Astrocyte of the cerebellum (primary cell): Measurements from ENCODE around the gene UBE2U.

Experiments used
- DNase-seq: peaks from one replicate; pipeline ENCODE4 v3.0.0-alpha.2; 2011; ENCODE audit warnings: low read depth
- H3K4me3 ChIP-seq: 2 replicates; pipeline ENCODE4 v1.5.1; 2011; ENCODE audit warnings: mild to moderate bottlenecking, low read depth, low read length, moderate library complexity
- in situ Hi-C: cut with HindIII; loops from 2 replicates; pipeline ENCODE4 v1.10.0; 2017; ENCODE audit warnings: low sequenced_read_pairs
- TF ChIP-seq, protein P1 (sequence below): IDR thresholded peaks from 2 replicates; pipeline ENCODE4 v1.5.1; 2012; ENCODE audit warnings: low read length, low read depth, moderate library complexity, mild to moderate bottlenecking; ENCODE audit errors: missing control alignments

The UBE2U gene

DNA sequence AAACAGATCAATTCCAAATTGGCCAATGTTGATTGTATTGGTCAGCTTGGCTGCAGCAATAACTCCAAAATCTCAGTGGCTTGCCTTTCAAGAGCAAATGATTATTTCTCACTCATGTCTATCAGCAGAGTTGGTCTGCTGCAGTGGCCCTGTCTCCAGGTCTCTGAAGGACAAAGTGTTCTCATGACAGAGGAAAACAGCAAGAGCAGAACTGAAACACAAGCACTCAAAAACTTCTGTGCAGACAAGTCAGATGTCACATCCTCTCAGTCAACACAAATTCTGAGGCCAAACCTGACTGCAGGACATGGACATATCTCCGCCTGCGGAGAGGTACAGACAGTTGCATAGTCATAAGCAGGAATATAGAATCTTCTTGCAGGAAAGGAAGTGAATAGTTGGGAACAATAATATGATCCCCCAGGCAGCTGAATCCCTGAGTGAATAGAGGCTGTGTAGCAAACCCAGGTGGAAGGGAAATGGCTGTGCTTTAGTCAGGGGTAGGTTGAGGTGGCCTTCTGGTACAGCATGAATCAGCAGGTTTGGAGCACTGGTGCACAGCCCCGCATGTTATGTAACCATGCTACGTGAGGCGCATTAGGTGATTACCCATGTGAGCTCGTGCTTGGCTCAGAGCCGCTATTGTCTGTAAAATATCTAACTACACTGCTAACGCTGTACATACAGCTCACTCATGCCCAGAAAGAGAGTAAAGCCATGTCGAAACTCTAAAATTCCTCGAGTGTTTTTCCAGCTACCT, 17.1 kb upstream of the UBE2U start:
- TF ChIP-seq, protein P1, sequence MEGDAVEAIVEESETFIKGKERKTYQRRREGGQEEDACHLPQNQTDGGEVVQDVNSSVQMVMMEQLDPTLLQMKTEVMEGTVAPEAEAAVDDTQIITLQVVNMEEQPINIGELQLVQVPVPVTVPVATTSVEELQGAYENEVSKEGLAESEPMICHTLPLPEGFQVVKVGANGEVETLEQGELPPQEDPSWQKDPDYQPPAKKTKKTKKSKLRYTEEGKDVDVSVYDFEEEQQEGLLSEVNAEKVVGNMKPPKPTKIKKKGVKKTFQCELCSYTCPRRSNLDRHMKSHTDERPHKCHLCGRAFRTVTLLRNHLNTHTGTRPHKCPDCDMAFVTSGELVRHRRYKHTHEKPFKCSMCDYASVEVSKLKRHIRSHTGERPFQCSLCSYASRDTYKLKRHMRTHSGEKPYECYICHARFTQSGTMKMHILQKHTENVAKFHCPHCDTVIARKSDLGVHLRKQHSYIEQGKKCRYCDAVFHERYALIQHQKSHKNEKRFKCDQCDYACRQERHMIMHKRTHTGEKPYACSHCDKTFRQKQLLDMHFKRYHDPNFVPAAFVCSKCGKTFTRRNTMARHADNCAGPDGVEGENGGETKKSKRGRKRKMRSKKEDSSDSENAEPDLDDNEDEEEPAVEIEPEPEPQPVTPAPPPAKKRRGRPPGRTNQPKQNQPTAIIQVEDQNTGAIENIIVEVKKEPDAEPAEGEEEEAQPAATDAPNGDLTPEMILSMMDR = no peak
- DNase-seq = no peak
- in situ Hi-C loops = no loop called here
- no peak overlapping the region for H3K4me3 ChIP-seq

DNA sequence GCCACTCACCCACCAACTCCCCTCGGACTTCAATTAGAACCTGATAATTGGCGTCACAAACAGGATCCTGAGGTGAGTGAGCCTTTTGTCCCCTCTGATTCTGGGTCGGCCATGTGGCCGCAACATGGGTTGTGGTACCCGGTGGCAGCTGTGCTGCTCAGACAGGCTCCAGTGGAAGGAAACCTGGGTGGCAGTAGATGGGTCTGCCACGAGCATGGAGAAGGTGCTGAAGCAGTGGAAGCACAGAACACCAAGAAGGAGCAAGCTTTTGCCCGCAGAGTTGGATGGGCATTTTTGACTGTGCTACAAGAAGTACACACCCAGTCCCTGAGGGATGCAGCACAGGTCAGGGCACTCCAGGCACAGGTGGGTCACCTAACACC, 16.5 kb upstream of the UBE2U start:
- DNase-seq = no peak
- no peak overlapping the region for H3K4me3 ChIP-seq
- TF ChIP-seq, protein P1 = no peak
- in situ Hi-C loops = no loop called here

DNA sequence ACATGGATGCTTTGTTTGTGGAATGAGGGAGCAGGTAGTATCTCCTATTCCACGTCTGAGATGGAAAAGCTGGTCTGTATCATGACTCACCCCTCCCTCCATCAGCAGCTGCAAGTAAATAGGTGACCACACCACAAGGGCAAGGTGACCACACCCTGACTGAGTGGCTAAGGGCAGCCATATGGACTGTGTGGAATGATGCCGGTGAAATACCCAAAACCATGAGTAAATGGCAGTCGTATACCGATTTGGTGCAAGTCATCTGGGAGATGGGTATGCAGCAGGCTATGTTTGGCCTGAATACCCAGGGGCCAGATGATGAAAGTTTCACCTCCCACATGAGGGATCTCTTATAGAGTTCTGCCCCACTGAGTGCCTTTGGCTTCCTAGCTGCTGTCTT, 15.8 kb upstream of the UBE2U start:
- no peak overlapping the region for H3K4me3 ChIP-seq
- TF ChIP-seq, protein P1 = no peak
- in situ Hi-C loops = no loop called here
- DNase-seq = no peak

DNA sequence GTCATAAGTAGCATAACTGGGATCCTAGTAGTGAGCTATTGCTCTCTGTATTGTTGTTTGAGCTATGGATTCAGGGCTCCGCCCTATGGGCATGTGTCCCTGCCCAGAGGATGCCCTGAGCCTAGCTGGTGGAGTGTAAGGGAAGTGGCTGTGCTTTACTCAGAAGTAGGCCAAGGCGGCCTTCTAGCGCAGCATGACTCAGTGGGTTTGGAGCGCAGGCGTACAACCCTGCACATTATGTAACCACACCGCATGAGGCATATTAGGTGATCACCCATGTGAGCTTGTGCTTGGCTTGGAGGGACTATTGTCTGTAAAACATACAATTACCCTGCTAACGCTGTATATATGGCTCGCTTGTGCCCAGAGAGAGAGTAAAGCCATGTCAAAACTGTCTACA, 11.1 kb upstream of the UBE2U start:
- no peak for DNase-seq
- in situ Hi-C loops = no loop called here
- TF ChIP-seq, protein P1 = no peak
- H3K4me3 ChIP-seq = no peak overlapping the region

DNA sequence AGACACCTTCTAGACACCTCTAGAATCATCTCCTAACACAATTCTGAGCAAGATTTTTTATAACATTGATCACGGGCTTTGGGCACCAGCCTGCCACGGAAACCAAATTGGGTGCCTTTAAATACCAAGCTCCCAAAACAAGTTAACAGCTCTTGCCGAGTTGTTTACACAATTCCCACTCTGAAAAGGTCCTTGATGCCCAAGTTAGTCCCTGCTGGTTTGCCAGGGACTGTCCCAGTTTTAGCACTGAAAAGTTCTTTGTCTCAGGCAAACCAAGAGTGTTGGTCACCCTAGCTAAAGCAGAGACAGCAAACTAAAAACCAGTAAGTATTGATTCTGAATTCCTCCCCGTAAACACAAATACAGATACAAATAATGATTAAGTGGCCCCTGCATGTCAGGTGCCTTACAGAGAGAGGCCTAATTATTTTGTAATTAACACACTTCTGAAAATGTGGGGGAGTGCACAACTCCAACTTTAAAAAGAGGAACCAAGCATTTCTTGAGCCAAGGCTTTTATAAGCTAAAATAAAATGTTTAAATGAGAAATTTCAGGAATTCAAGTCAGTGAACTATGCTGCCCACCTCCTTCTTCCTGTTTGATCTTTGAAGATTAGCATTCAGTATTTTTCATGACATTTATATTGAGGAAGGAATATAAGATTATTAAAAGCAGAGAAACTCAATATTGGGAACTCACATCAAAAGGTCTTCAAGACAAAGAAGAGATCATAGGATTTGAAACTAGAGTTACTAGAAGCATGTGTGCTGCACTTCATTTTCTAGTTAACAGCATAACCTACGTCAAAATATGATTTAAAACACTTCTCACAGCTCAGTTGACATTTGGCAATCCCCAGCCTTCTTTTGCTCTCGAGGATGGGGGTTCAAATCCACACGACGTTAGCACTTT, 9.0 kb upstream of the UBE2U start:
- in situ Hi-C loops = no loop called here
- TF ChIP-seq, protein P1 = no peak
- DNase-seq = no peak
- no peak overlapping the region for H3K4me3 ChIP-seq

DNA sequence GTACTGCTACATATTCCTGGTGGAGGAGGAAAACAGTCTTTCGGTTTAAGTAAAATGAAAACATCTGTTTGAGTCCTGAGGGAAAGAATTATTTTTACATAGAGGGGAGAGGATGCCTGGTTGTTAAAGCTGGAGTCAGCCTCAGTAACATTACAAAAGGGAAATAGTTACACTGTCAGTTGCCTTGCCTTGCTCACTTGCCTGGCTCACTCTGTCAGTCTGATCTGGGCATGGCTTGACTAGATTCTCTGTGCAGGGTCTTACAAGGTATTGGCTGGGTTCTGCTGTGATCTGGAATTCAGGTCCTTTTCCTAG, 8.4 kb upstream of the UBE2U start:
- in situ Hi-C loops = no loop called here
- no peak overlapping the region for H3K4me3 ChIP-seq
- DNase-seq = no peak
- TF ChIP-seq, protein P1 = no peak
